GM23248 (cell line): ENCODE data around the gene TRAF3. TPM values are rescaled to one million over a fixed set of nuclear protein-coding genes. Genes with fewer than 3 reads are reported as not detected.

ENCODE experiments used
- DNase-seq: peaks from one replicate; pipeline ENCODE4 v3.0.0-alpha.2; 2015
- H2AFZ ChIP-seq: fragments of 200-600 bp; sonication (generic); 2 replicates; pipeline ENCODE4 v1.6.1; 2016; ENCODE audit warnings: antibody characterized with exemption
- H3F3A ChIP-seq: fragments of 200-600 bp; sonication (generic); 2 replicates; pipeline ENCODE4 v1.6.1; 2016; ENCODE audit warnings: mild to moderate bottlenecking, antibody characterized with exemption, mixed run types; ENCODE audit not compliant: insufficient read depth
- H3K27ac ChIP-seq: fragments of 200-600 bp; sonication (generic); 2 replicates; pipeline ENCODE4 v1.5.1; 2016; ENCODE audit warnings: mild to moderate bottlenecking
- H3K27me3 ChIP-seq: fragments of 200-600 bp; sonication (generic); replicated peaks from 2 replicates; pipeline ENCODE4 v1.6.1; 2016; ENCODE audit warnings: mild to moderate bottlenecking; ENCODE audit not compliant: insufficient read depth
- H3K36me3 ChIP-seq: fragments of 200-600 bp; sonication (generic); 2 replicates; pipeline ENCODE4 v1.6.1; 2016; ENCODE audit warnings: low read depth, mild to moderate bottlenecking
- H3K4me1 ChIP-seq: fragments of 200-600 bp; sonication (generic); 2 replicates; pipeline ENCODE4 v1.6.1; 2016; ENCODE audit warnings: mild to moderate bottlenecking; ENCODE audit not compliant: insufficient read depth
- H3K4me2 ChIP-seq: fragments of 200-600 bp; sonication (generic); one replicate; pipeline ENCODE4 v1.6.1; 2016; ENCODE audit warnings: mild to moderate bottlenecking; ENCODE audit not compliant: unreplicated experiment
- H3K4me3 ChIP-seq: fragments of 200-600 bp; sonication (generic); 2 replicates; pipeline ENCODE4 v1.5.1; 2016; ENCODE audit warnings: mild to moderate bottlenecking
- H3K79me2 ChIP-seq: fragments of 200-600 bp; sonication (generic); 2 replicates; pipeline ENCODE4 v1.6.1; 2016; ENCODE audit warnings: mild to moderate bottlenecking; ENCODE audit not compliant: insufficient read depth
- H3K9ac ChIP-seq: fragments of 200-600 bp; sonication (generic); 2 replicates; pipeline ENCODE4 v1.6.1; 2016; ENCODE audit warnings: mild to moderate bottlenecking
- H3K9me2 ChIP-seq: fragments of 200-600 bp; sonication (generic); 2 replicates; pipeline ENCODE4 v1.6.1; 2016; ENCODE audit warnings: mixed run types, mild to moderate bottlenecking, moderate library complexity; ENCODE audit not compliant: insufficient read depth
- H3K9me3 ChIP-seq: fragments of 200-600 bp; sonication (generic); one replicate; pipeline ENCODE4 v1.6.1; 2017; ENCODE audit warnings: low read depth
- H4K20me1 ChIP-seq: fragments of 200-600 bp; sonication (generic); 2 replicates; pipeline ENCODE4 v1.6.0; 2016; ENCODE audit not compliant: insufficient read depth
- EZH2 ChIP-seq: fragments of 200-600 bp; sonication (generic); IDR thresholded peaks from 2 replicates; pipeline ENCODE4 v1.6.1; 2018; ENCODE audit warnings: antibody characterized with exemption, mild to moderate bottlenecking; ENCODE audit not compliant: insufficient read depth, poor library complexity, severe bottlenecking
- EZH2phosphoT487 ChIP-seq: fragments of 200-600 bp; sonication (generic); IDR thresholded peaks from 2 replicates; pipeline ENCODE4 v1.6.1; 2018; ENCODE audit warnings: antibody characterized with exemption, moderate library complexity, mild to moderate bottlenecking, low read depth; ENCODE audit not compliant: insufficient read depth
- WGBS, 2 experiments: methylation state at CpG; one replicate each; pipeline ENCODE4 v1.1.6; 2015 to 2017; ENCODE audit warnings: low lambda C conversion rate in 2 of 2, low coverage in 1 of 2; ENCODE audit errors: missing lambda C conversion rate in 2 of 2; 5-methylcytosine and 5-hydroxymethylcytosine counted together
- in situ Hi-C: fragments of 300-500 bp; cut with MboI; formaldehyde crosslinking; loops from 2 replicates; pipeline ENCODE4 v1.15.0; 2020
- polyA plus RNA-seq: library from polyadenylated mRNA; unstranded; fragments of >200 nt; fragmentation: Nextera tagmentation; extraction: Ambion mirVana; gene quantifications from 2 replicates; pipeline ENCODE4 v1.2.1, GENCODE V29; 2016
- total RNA-seq: library from RNA; depleted of rRNA; stranded (reverse); fragments of >200 nt; shearing (Covaris generic); gene quantifications from 2 replicates; pipeline ENCODE4 v1.2.3, GENCODE V29; 2014

The TRAF3 gene
- total and polyA plus RNA-seq, 2 experiments from 2014 or later = 7.9 to 17.9 TPM

GRCh38 chr14:102911541-102911951, 134.3 kb downstream of the TRAF3 start:
- no peaks in the 10 kb centered on the region for H3K9me2 ChIP-seq
- no peak for DNase-seq
- no peaks in the 10 kb centered on the region for H3K27me3 ChIP-seq
- WGBS, 2 experiments = 83 to 84% methylated on average over 18 to 19 of the region's 19 CpGs
- H3F3A ChIP-seq = no peaks in the 10 kb centered on the region
- no peaks in the 10 kb centered on the region for H4K20me1 ChIP-seq
- no peak overlapping the region for H3K4me2 ChIP-seq
- TF ChIP-seq EZH2 (no peak), EZH2phosphoT487 (no peak)
- H3K27ac ChIP-seq = no peak overlapping the region
- H3K4me1 ChIP-seq = no peaks in the 10 kb centered on the region
- no peak overlapping the region for H3K4me3 ChIP-seq
- H2AFZ ChIP-seq = no peak overlapping the region
- no peak overlapping the region for H3K9ac ChIP-seq
- H3K9me3 ChIP-seq = no peaks in the 10 kb centered on the region
- H3K36me3 ChIP-seq = no peaks in the 10 kb centered on the region
- in situ Hi-C loops = loop anchor here (10.0 kb wide), 2 partner anchors 137 to 217 kb away; partner anchors contain the start of gene TRAF3
- H3K79me2 ChIP-seq = no peaks in the 10 kb centered on the region

- DNase-seq = no peak
- no peaks in the 10 kb centered on the region for H3K36me3 ChIP-seq
- WGBS, 2 experiments = 95% methylated on average over 20 to 21 of the region's 21 CpGs
- no peak overlapping the region for H3K27ac ChIP-seq
- H3K4me1 ChIP-seq = no peaks in the 10 kb centered on the region
- H3K4me3 ChIP-seq = no peak overlapping the region
- no peaks in the 10 kb centered on the region for H3K79me2 ChIP-seq
- H4K20me1 ChIP-seq = no peaks in the 10 kb centered on the region
- in situ Hi-C loops = loop anchor here (10.0 kb wide), 2 partner anchors 137 to 217 kb away; partner anchors contain the start of gene TRAF3
- H3K9ac ChIP-seq = no peak overlapping the region
- no peaks in the 10 kb centered on the region for H3K9me3 ChIP-seq
- H2AFZ ChIP-seq = no peak overlapping the region
- no peaks in the 10 kb centered on the region for H3K27me3 ChIP-seq
- H3F3A ChIP-seq = no peaks in the 10 kb centered on the region
- H3K4me2 ChIP-seq = no peak overlapping the region
- H3K9me2 ChIP-seq = no peaks in the 10 kb centered on the region
- TF ChIP-seq EZH2phosphoT487 = no peak
- TF ChIP-seq EZH2 = no peak
Observed at GRCh38 chr14:102911991-102912761, 134.9 kb downstream of the TRAF3 start.

DNA sequence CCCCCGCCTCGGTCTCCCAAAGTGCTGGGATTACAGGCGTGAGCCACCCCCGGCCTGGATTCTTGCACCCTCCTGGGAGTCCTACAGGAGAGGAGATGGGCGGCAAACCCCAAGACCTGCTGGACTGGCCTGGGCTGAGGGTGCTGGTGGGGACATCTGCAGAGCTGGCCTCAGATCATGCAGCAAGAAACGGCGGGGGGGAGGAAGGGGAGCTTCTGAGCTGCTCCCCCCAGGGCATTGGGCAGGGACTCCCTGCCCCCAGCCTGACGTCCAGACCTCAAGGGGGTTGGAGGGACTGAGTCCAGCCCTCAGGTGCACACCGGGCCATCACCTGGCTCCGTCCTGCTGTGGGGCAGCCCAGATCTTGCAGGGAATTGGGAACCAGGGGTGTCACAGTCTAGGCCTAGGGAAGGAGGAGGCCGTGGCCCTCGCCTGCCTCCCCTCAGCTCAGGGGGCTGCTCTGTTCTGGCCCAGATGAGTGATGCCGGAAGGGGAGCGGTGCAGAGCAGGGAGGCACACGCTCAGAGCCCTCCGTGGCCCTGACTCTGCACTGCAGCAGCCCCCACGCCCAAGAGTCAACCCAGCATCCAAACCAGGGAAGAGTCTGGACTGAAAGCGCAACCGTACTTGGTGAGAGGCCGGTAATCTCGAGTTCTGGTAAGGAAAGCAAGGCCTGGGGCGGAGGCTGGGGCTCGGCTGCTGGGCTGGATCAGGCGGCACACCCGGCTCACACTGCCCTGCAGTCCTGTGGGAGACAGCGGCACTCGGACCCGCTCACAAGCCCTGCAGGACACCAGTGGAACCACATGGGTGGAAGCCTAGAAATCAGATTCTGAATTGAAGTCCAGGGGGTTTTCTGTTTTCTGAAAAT, 136.3 kb downstream of the TRAF3 start:
- DNase-seq = no peak
- Histone ChIP-seq H3K4me3 (no peak overlapping the region), H3K36me3 (no peaks in the 10 kb centered on the region), H4K20me1 (no peaks in the 10 kb centered on the region), H3K9ac (no peak overlapping the region), H3K4me2 (no peak overlapping the region), H3K27ac (no peak overlapping the region), H3K4me1 (no peaks in the 10 kb centered on the region), H3K27me3 (no peaks in the 10 kb centered on the region), H2AFZ (no peak overlapping the region), H3K9me2 (no peaks in the 10 kb centered on the region), H3F3A (no peaks in the 10 kb centered on the region), H3K9me3 (no peaks in the 10 kb centered on the region), H3K79me2 (no peaks in the 10 kb centered on the region)
- in situ Hi-C loops = loop anchor here (10.0 kb wide), 2 partner anchors 139 to 219 kb away; partner anchors contain the start of gene TRAF3
- TF ChIP-seq EZH2 (no peak), EZH2phosphoT487 (no peak)
- 79 to 82% methylated on average over 25 to 28 of the region's 28 CpGs for WGBS, 2 experiments

GRCh38 chr14:102914474-102915291, 137.4 kb downstream of the TRAF3 start:
- in situ Hi-C loops = loop anchor here (10.0 kb wide), 2 partner anchors 140 to 220 kb away; partner anchors contain the start of gene TRAF3
- Histone ChIP-seq H3K36me3 (no peaks in the 10 kb centered on the region), H3K4me1 (no peaks in the 10 kb centered on the region), H3K27ac (no peak overlapping the region), H4K20me1 (no peaks in the 10 kb centered on the region), H3K79me2 (no peaks in the 10 kb centered on the region), H3F3A (no peaks in the 10 kb centered on the region), H2AFZ (no peak overlapping the region), H3K9ac (no peak overlapping the region), H3K4me2 (no peak overlapping the region), H3K9me2 (no peaks in the 10 kb centered on the region), H3K4me3 (no peak overlapping the region), H3K27me3 (no peaks in the 10 kb centered on the region), H3K9me3 (no peaks in the 10 kb centered on the region)
- TF ChIP-seq EZH2phosphoT487 (no peak), EZH2 (no peak)
- no peak for DNase-seq
- WGBS, 2 experiments = 79 to 84% methylated on average over 25 to 26 of the region's 26 CpGs
